HL-60 (cell line): ENCODE results near the gene APOA4.
"Not testable (repeated sequence)": the region's sequence is repeated elsewhere in the genome, so short reads cannot be mapped to it uniquely, and the experiment has no call there.

Experiments used
- DNase-seq, 2 experiments: peaks; one replicate each; pipeline ENCODE4 v3.0.0-alpha.2; 2010 to 2020; ENCODE audit warnings: low read depth in 1 of 2, low spot score in 1 of 2
- H3K27ac ChIP-seq: fragments of 250-450 bp; sonication (Bioruptor Pico); replicated peaks from 2 replicates; pipeline ENCODE4 v1.5.1; 2020; ENCODE audit warnings: mild to moderate bottlenecking, moderate library complexity
- H3K27me3 ChIP-seq: fragments of 250-450 bp; sonication (Bioruptor Pico); 2 replicates; pipeline ENCODE4 v1.5.1; 2021; ENCODE audit warnings: mild to moderate bottlenecking, moderate library complexity; ENCODE audit not compliant: insufficient read depth, poor library complexity, severe bottlenecking
- H3K4me3 ChIP-seq: replicated peaks from 2 replicates; pipeline ENCODE4 v1.5.1; 2011; ENCODE audit warnings: mild to moderate bottlenecking, control low read depth, low read length; ENCODE audit not compliant: insufficient read depth
- CTCF ChIP-seq: IDR thresholded peaks from one replicate; pipeline ENCODE4 v1.5.1; 2011; ENCODE audit warnings: low read length, control low read depth, inconsistent platforms; ENCODE audit not compliant: insufficient read depth
- GABPA ChIP-seq: IDR thresholded peaks from 2 replicates; pipeline ENCODE4 v1.6.1; 2012; ENCODE audit warnings: low read depth
- POLR2AphosphoS5 ChIP-seq: IDR thresholded peaks from 2 replicates; pipeline ENCODE4 v1.6.1; 2012; ENCODE audit warnings: low read depth
- REST ChIP-seq: IDR thresholded peaks from 2 replicates; pipeline ENCODE4 v1.6.1; 2012; ENCODE audit warnings: low read depth; ENCODE audit not compliant: insufficient replicate concordance
- SPI1 ChIP-seq: IDR thresholded peaks from 2 replicates; pipeline ENCODE4 v1.6.1; 2012; ENCODE audit warnings: low read depth, mild to moderate bottlenecking, borderline replicate concordance

APOA4 gene

DNA sequence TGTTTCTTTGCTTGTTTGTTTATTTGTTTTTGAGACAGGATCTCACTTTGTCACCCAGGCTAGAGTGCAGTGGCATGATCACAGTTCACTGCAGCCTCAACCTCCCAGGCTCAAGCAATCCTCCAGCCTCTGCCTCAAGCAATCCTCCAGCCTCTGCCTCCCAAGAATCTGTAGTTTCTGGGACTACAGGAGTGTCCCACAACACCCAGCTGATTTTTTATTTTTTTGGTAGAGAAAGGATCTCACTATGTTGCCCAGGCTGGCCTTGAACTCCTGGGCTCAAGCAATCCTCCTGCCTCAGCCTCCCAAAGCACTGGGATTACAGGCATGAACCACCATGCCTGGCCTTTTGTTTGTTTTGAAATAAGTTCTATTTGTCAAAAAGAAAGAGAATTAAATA, 21.4 kb downstream of the APOA4 start:
- not testable (repeated sequence) for H3K27ac ChIP-seq, H3K27me3 ChIP-seq, H3K4me3 ChIP-seq, DNase-seq

- no peak overlapping the region for H3K4me3 ChIP-seq
- TF ChIP-seq GABPA (no peak), CTCF (no peak), POLR2AphosphoS5 (no peak), REST (no peak), SPI1 (no peak)
- no peaks in the 10 kb centered on the region for H3K27me3 ChIP-seq
- DNase-seq: no peak
- no peak overlapping the region for H3K27ac ChIP-seq
Observed at GRCh38 chr11:116800610-116801009, 22.5 kb downstream of the APOA4 start.

GRCh38 chr11:116798368-116798767, 24.7 kb downstream of the APOA4 start:
- H3K27ac ChIP-seq: no peak overlapping the region
- H3K4me3 ChIP-seq: no peak overlapping the region
- TF ChIP-seq CTCF (no peak), GABPA (no peak), REST (no peak), POLR2AphosphoS5 (no peak), SPI1 (no peak)
- no peak for DNase-seq
- H3K27me3 ChIP-seq: no peaks in the 10 kb centered on the region

- no peaks in the 10 kb centered on the region for H3K27me3 ChIP-seq
- H3K4me3 ChIP-seq: no peak overlapping the region
- DNase-seq: no peak
- TF ChIP-seq REST (no peak), GABPA (no peak), POLR2AphosphoS5 (no peak), SPI1 (no peak), CTCF (no peak)
- H3K27ac ChIP-seq: no peak overlapping the region
Observed at GRCh38 chr11:116797816-116798215, 25.3 kb downstream of the APOA4 start.
